Sciatic nerve (tissue), 2 donors: Measurements from ENCODE around the gene SCN3B. TPM values are rescaled to one million over a fixed set of nuclear protein-coding genes. Genes with fewer than 3 reads are reported as not detected.
"Not testable (repeated sequence)": the region's sequence is repeated elsewhere in the genome, so short reads cannot be mapped to it uniquely, and the experiment has no call there.

Experiments
- ATAC-seq: fragments of 200-7000 bp; cut with Tn5 transposase; one replicate; pipeline ENCODE4 v1.9.1; 2020; ENCODE audit warnings: mild to moderate bottlenecking, moderate library complexity
- DNase-seq: peaks from one replicate; pipeline ENCODE4 v3.0.0-alpha.2; 2020; ENCODE audit warnings: low spot score
- intact Hi-C: fragments of 100-400 bp; cut with DNase I; formaldehyde crosslinking; loops from one replicate; pipeline ENCODE4 v1.14.2; 2022
- total RNA-seq: library from RNA; stranded (reverse); fragmentation: NEBNext Ultra II Directional; extraction: Animal tissue kit (Norgen Biotek cat#: 25700); gene quantifications from one replicate; pipeline ENCODE4 v1.2.1, GENCODE V29; 2021
- donor health status: DM: no; HTN: no; CAD: no.
- donor health status: DM: no; HTN: no; CAD: no.

Gene SCN3B
- total RNA-seq, 1 donor from 2014 or later, result 1.2 TPM

GRCh38 chr11:123665306-123665705 lies 10.9 kb upstream of the SCN3B start:
- DNase-seq, result no peak

GRCh38 chr11:123659965-123660364 lies 5.5 kb upstream of the SCN3B start:
- ATAC-seq, DNase-seq, intact Hi-C loops: not testable (repeated sequence)

More at GRCh38 chr11:123665306-123665705, 10.9 kb upstream of the SCN3B start:
- ATAC-seq, result no peak
- intact Hi-C loops, result no loop called here

- no peak for ATAC-seq
- no peak for DNase-seq
- intact Hi-C loops, result no loop called here
Measured at GRCh38 chr11:123659311-123659710, 4.9 kb upstream of the SCN3B start.

GRCh38 chr11:123653827-123654565 lies 428 bp downstream of the SCN3B start:
- intact Hi-C loops, result no loop called here
- ATAC-seq (peak; percentile 67), DNase-seq (peak; percentile 59)

GRCh38 chr11:123653483-123653826 lies 969 bp downstream of the SCN3B start:
- ATAC-seq (no peak), DNase-seq (no peak)
- intact Hi-C loops, result no loop called here

GRCh38 chr11:123652599-123652998 lies 1.8 kb downstream of the SCN3B start:
- intact Hi-C loops, result no loop called here
- DNase-seq, result no peak
- ATAC-seq, result no peak

GRCh38 chr11:123650901-123651300 lies 3.5 kb downstream of the SCN3B start:
- intact Hi-C loops, result no loop called here
- ATAC-seq (no peak), DNase-seq (no peak)

GRCh38 chr11:123645286-123645975 lies 9.0 kb downstream of the SCN3B start:
- no peak for DNase-seq
- ATAC-seq, result no peak
- intact Hi-C loops, result no loop called here

- intact Hi-C loops, result no loop called here
- ATAC-seq, result no peak
- DNase-seq, result no peak
Measured at GRCh38 chr11:123642435-123642834, 12.0 kb downstream of the SCN3B start.

GRCh38 chr11:123641495-123641840 lies 13.0 kb downstream of the SCN3B start:
- no peak for DNase-seq

GRCh38 chr11:123640677-123641494 lies 13.5 kb downstream of the SCN3B start:
- ATAC-seq, result no peak
- DNase-seq, result no peak

More at GRCh38 chr11:123641495-123641840, 13.0 kb downstream of the SCN3B start:
- no peak for ATAC-seq
- intact Hi-C loops, result no loop called here

GRCh38 chr11:123640029-123640428 lies 14.4 kb downstream of the SCN3B start:
- intact Hi-C loops, result no loop called here
- no peak for DNase-seq

More at GRCh38 chr11:123640677-123641494, 13.5 kb downstream of the SCN3B start:
- intact Hi-C loops, result no loop called here

GRCh38 chr11:123630126-123630608 lies 24.3 kb downstream of the SCN3B start:
- intact Hi-C loops, result no loop called here
- no peak for ATAC-seq

More at GRCh38 chr11:123640029-123640428, 14.4 kb downstream of the SCN3B start:
- ATAC-seq, result no peak

GRCh38 chr11:123628936-123629683 lies 25.3 kb downstream of the SCN3B start:
- DNase-seq (no peak), ATAC-seq (no peak)
- intact Hi-C loops, result no loop called here

More at GRCh38 chr11:123630126-123630608, 24.3 kb downstream of the SCN3B start:
- no peak for DNase-seq

- intact Hi-C loops, result no loop called here
- no peak for DNase-seq
- ATAC-seq, result no peak
Measured at GRCh38 chr11:123624974-123625373, 29.4 kb downstream of the SCN3B start.

- intact Hi-C loops, result no loop called here
- no peak for ATAC-seq
- DNase-seq, result no peak
Measured at GRCh38 chr11:123622576-123622975, 31.8 kb downstream of the SCN3B start.

- DNase-seq, result no peak
- intact Hi-C loops, result no loop called here
- peak; percentile 66 for ATAC-seq
Measured at GRCh38 chr11:123616505-123617198, 37.8 kb downstream of the SCN3B start.

GRCh38 chr11:123611698-123612097 lies 42.7 kb downstream of the SCN3B start:
- no peak for ATAC-seq
- intact Hi-C loops, result no loop called here
- DNase-seq, result no peak
